CD14-positive monocyte (primary cell): ENCODE measurements around the gene TEC. TPM values are rescaled to one million over a fixed set of nuclear protein-coding genes. Genes with fewer than 3 reads are reported as not detected.

ENCODE experiments used
- DNase-seq, 3 donors: peaks; one replicate each; pipeline ENCODE4 v3.0.0-alpha.2; 2011 to 2022
- H2AFZ ChIP-seq: 2 replicates; pipeline ENCODE4 v1.6.0; 2012; ENCODE audit warnings: mild to moderate bottlenecking, low read depth, low read length, inconsistent platforms; ENCODE audit not compliant: insufficient read depth, poor library complexity, severe bottlenecking
- H3K27ac ChIP-seq, 2 donors: 1 replicate in 1 of 2; 2 replicates in 1 of 2; pipeline ENCODE4 v1.5.1; 2012 to 2013; ENCODE audit warnings: low read length in 2 of 2, control low read depth in 1 of 2, inconsistent platforms in 1 of 2, low read depth in 1 of 2, mild to moderate bottlenecking in 1 of 2
- H3K27me3 ChIP-seq, 2 donors: one replicate each; pipeline versions ENCODE4 v1.6.0 to v1.6.1; 2011 to 2013; ENCODE audit warnings: low read length in 2 of 2; ENCODE audit not compliant: control insufficient read depth in 2 of 2, insufficient read depth in 2 of 2
- H3K36me3 ChIP-seq, 2 donors: replicated peaks in 1 of 2; 1 replicate in 1 of 2; 2 replicates in 1 of 2; pipeline versions ENCODE4 v1.5.1 to v1.6.1; 2012 to 2013; ENCODE audit warnings: low read length in 2 of 2, control low read depth in 1 of 2, inconsistent platforms in 1 of 2, mild to moderate bottlenecking in 1 of 2; ENCODE audit not compliant: insufficient read depth in 2 of 2, control insufficient read depth in 1 of 2
- H3K4me1 ChIP-seq, 2 donors: 1 replicate in 1 of 2; 2 replicates in 1 of 2; pipeline versions ENCODE4 v1.5.1 to v1.6.1; 2012 to 2013; ENCODE audit warnings: low read length in 2 of 2, control low read depth in 1 of 2, inconsistent platforms in 1 of 2, mild to moderate bottlenecking in 1 of 2, moderate library complexity in 1 of 2; ENCODE audit not compliant: insufficient read depth in 2 of 2, control insufficient read depth in 1 of 2
- H3K4me2 ChIP-seq: replicated peaks from 2 replicates; pipeline ENCODE3; 2012; ENCODE audit warnings: low read length, moderate library complexity, mild to moderate bottlenecking; ENCODE audit not compliant: poor library complexity, severe bottlenecking; ENCODE audit errors: extremely low read depth
- H3K4me3 ChIP-seq, 3 experiments: fragments of 200-600 bp in 1 of 3; sonication (generic) in 1 of 3; replicated peaks in 1 of 3; 1 replicate in 2 of 3; 2 replicates in 1 of 3; pipeline ENCODE4 v1.5.1; 2011 to 2013; ENCODE audit warnings: low read length in 3 of 3, mild to moderate bottlenecking in 3 of 3, control low read depth in 2 of 3, low read depth in 2 of 3, inconsistent platforms in 1 of 3, moderate library complexity in 1 of 3
- H3K79me2 ChIP-seq: 2 replicates; pipeline ENCODE4 v1.6.0; 2012; ENCODE audit warnings: mild to moderate bottlenecking, control low read depth, inconsistent platforms, low read length, moderate library complexity; ENCODE audit not compliant: insufficient read depth
- H3K9ac ChIP-seq: 2 replicates; pipeline ENCODE4 v1.6.0; 2017; ENCODE audit warnings: low read length, mild to moderate bottlenecking; ENCODE audit not compliant: insufficient read depth, poor library complexity, severe bottlenecking
- H3K9me3 ChIP-seq, 2 donors: replicated peaks in 1 of 2; 1 replicate in 1 of 2; 2 replicates in 1 of 2; pipeline versions ENCODE4 v1.5.1 to v1.6.1; 2012 to 2013; ENCODE audit warnings: low read length in 2 of 2, control low read depth in 1 of 2; ENCODE audit not compliant: control insufficient read depth in 1 of 2, insufficient read depth in 1 of 2
- H4K20me1 ChIP-seq: 2 replicates; pipeline ENCODE4 v1.6.0; 2012; ENCODE audit warnings: mild to moderate bottlenecking, low read length, control low read depth, moderate library complexity; ENCODE audit not compliant: insufficient read depth
- H3K27ac Mint-ChIP-seq, 7 donors: one replicate each; pipeline ENCODE4 v1.8.0; 2020; ENCODE audit warnings: mild to moderate bottlenecking in 7 of 7, mixed read lengths in 7 of 7, moderate library complexity in 6 of 7, inconsistent platforms in 2 of 7
- H3K27me3 Mint-ChIP-seq, 3 donors: one replicate each; pipeline ENCODE4 v1.8.0; 2021 to 2022; ENCODE audit warnings: low read depth in 3 of 3, mild to moderate bottlenecking in 3 of 3, mixed read lengths in 3 of 3, moderate library complexity in 3 of 3, inconsistent platforms in 1 of 3
- H3K36me3 Mint-ChIP-seq, 2 donors: one replicate each; pipeline ENCODE4 v1.8.0; 2020; ENCODE audit warnings: mixed read lengths in 2 of 2, inconsistent platforms in 1 of 2, mild to moderate bottlenecking in 1 of 2
- H3K4me1 Mint-ChIP-seq: one replicate; pipeline ENCODE4 v1.8.0; 2020; ENCODE audit warnings: mild to moderate bottlenecking, mixed read lengths
- H3K4me3 Mint-ChIP-seq, 2 donors: one replicate each; pipeline ENCODE4 v1.8.0; 2020; ENCODE audit warnings: mild to moderate bottlenecking in 2 of 2, mixed read lengths in 2 of 2, moderate library complexity in 1 of 2
- H3K9me3 Mint-ChIP-seq, 7 donors: one replicate each; pipeline ENCODE4 v1.8.0; 2020 to 2022; ENCODE audit warnings: mixed read lengths in 7 of 7, mild to moderate bottlenecking in 6 of 7, moderate library complexity in 6 of 7, inconsistent platforms in 2 of 7
- WGBS: methylation state at CpG from one replicate; pipeline ENCODE4 v1.1.5; 2013; ENCODE audit warnings: missing lambda C conversion rate; ENCODE audit not compliant: insufficient coverage; 5-methylcytosine and 5-hydroxymethylcytosine counted together
- intact Hi-C, 2 donors: fragments of 100-400 bp; cut with micrococcal nuclease; formaldehyde crosslinking; loops; one replicate each; pipeline versions ENCODE4 v1.15.0 to v1.15.1; 2023
- polyA plus RNA-seq, 3 donors: library from polyadenylated mRNA; depleted of rRNA in 1 of 3; unstranded in 2 of 3; stranded (reverse) in 1 of 3; fragments of 300-500 nt in 2 of 3; fragments of >200 nt in 1 of 3; fragmentation: Illumina TruSeq in 2 of 3; gene quantifications; 1 replicate in 2 of 3; 2 replicates in 1 of 3; pipeline ENCODE4 v1.2.3, GENCODE V29; 2012 to 2021
- TF ChIP-seq, protein P1 (sequence below): fragments of 200-600 bp; IDR thresholded peaks from one replicate; pipeline ENCODE4 v1.8.0; 2022; ENCODE audit warnings: antibody characterized with exemption, mild to moderate bottlenecking

The TEC gene
- polyA plus RNA-seq, 3 donors = 0.30 to 2.5 (median 0.73) TPM

DNA sequence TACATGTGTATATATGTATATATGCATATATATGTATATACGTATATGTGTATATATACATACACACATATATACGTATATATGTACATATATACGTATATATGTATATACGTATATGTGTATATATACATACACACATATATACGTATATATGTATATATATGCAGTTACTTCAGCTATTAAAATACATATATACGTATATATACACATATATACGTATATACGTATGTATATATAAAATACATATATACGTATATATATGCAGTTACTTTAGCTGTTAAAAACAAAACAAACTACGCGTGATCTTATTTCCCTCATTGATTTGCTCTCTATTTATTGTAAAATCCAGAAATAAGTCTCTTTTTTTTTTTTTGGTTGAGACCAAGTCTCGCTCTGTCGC lies 149.5 kb downstream of the TEC start:
- TF ChIP-seq, protein P1, sequence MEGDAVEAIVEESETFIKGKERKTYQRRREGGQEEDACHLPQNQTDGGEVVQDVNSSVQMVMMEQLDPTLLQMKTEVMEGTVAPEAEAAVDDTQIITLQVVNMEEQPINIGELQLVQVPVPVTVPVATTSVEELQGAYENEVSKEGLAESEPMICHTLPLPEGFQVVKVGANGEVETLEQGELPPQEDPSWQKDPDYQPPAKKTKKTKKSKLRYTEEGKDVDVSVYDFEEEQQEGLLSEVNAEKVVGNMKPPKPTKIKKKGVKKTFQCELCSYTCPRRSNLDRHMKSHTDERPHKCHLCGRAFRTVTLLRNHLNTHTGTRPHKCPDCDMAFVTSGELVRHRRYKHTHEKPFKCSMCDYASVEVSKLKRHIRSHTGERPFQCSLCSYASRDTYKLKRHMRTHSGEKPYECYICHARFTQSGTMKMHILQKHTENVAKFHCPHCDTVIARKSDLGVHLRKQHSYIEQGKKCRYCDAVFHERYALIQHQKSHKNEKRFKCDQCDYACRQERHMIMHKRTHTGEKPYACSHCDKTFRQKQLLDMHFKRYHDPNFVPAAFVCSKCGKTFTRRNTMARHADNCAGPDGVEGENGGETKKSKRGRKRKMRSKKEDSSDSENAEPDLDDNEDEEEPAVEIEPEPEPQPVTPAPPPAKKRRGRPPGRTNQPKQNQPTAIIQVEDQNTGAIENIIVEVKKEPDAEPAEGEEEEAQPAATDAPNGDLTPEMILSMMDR = no peak
- Histone ChIP-seq H4K20me1 (no peaks in the 10 kb centered on the region), H3K4me3 (no peak overlapping the region), H3K4me2 (no peak overlapping the region), H3K4me1 (no peaks in the 10 kb centered on the region), H3K9me3 (no peaks in the 10 kb centered on the region), H3K27me3 (no peaks in the 10 kb centered on the region), H3K36me3 (no peaks in the 10 kb centered on the region), H3K79me2 (no peaks in the 10 kb centered on the region), H3K27ac (no peak overlapping the region), H3K9ac (no peak overlapping the region), H2AFZ (no peak overlapping the region)
- H3K36me3 Mint-ChIP-seq = no peaks in the 10 kb centered on the region
- WGBS = no CpG with 5 or more reads among the region's 13 CpGs
- H3K27me3 Mint-ChIP-seq = peaks cover 0 to 3% (median 2%) of the 10 kb centered on the region in 3 donors
- peaks cover 0 to 1% (median 0%) of the 10 kb centered on the region in 7 donors for H3K9me3 Mint-ChIP-seq
- H3K4me1 Mint-ChIP-seq = no peaks in the 10 kb centered on the region
- H3K4me3 Mint-ChIP-seq = no peak overlapping the region
- DNase-seq = no peak
- intact Hi-C loops = loop anchor here in 1 of 2 donors (10.0 kb wide), 1 partner anchor 155 kb away; no protein-coding TSS in a partner anchor
- H3K27ac Mint-ChIP-seq = no peak overlapping the region

GRCh38 chr4:48119646-48120045 lies 150.0 kb downstream of the TEC start:
- no peaks in the 10 kb centered on the region for H3K79me2 ChIP-seq
- H3K4me2 ChIP-seq = no peak overlapping the region
- no peaks in the 10 kb centered on the region for H4K20me1 ChIP-seq
- H3K27me3 ChIP-seq = no peaks in the 10 kb centered on the region
- intact Hi-C loops = loop anchor here in 1 of 2 donors (10.0 kb wide), 1 partner anchor 155 kb away; no protein-coding TSS in a partner anchor
- H2AFZ ChIP-seq = no peak overlapping the region
- H3K36me3 Mint-ChIP-seq = no peaks in the 10 kb centered on the region
- no peak for DNase-seq
- no peak overlapping the region for H3K9ac ChIP-seq
- H3K27ac Mint-ChIP-seq = no peak overlapping the region
- H3K4me3 ChIP-seq = no peak overlapping the region
- H3K4me3 Mint-ChIP-seq = no peak overlapping the region
- peaks cover 0 to 1% (median 0%) of the 10 kb centered on the region in 7 donors for H3K9me3 Mint-ChIP-seq
- peaks cover 0 to 3% (median 2%) of the 10 kb centered on the region in 3 donors for H3K27me3 Mint-ChIP-seq
- H3K9me3 ChIP-seq = no peaks in the 10 kb centered on the region
- H3K4me1 Mint-ChIP-seq = no peaks in the 10 kb centered on the region
- H3K27ac ChIP-seq = no peak overlapping the region
- TF ChIP-seq, protein P1 = no peak
- H3K36me3 ChIP-seq = no peaks in the 10 kb centered on the region
- no peaks in the 10 kb centered on the region for H3K4me1 ChIP-seq
